ENCODE results near the gene GGPS1. TPM values are rescaled to one million over a fixed set of nuclear protein-coding genes. Genes with fewer than 3 reads are reported as not detected.
A peak's percentile ranks its signal among the peaks of the same experiment; 100 is the strongest.
"Not testable (repeated sequence)": the region's sequence is repeated elsewhere in the genome, so short reads cannot be mapped to it uniquely, and the experiment has no call there.

GGPS1 gene
- polyA plus RNA-seq (2012; ENCODE audit: missing spikeins): 18.1 TPM

GRCh38 chr1:235328271-235329138, at the start of gene GGPS1:
GGPS1 (plus strand) TSS chr1:235328570; CDS start chr1:235335265, 6,695 bp downstream.
- TF ChIP-seq POLR2A (IDR thresholded peaks at IDR 0.05; ENCODE audit: low read depth, low read length): peak; percentile 67
- peak; percentile 67; the same call in 1 of the 2 replicates for TF ChIP-seq TAF1 (IDR thresholded peaks at IDR 0.05; ENCODE audit: borderline replicate concordance, low read depth, low read length)
- peak; percentile 86 for TF ChIP-seq POLR2AphosphoS5 (IDR thresholded peaks at IDR 0.05; ENCODE audit: low read depth, low read length)
- peak; percentile 64 for DNase-seq (ENCODE audit: insufficient read length)
- FAIRE-seq: peak; percentile 95

- no peak for DNase-seq (ENCODE audit: insufficient read length)
- FAIRE-seq: no peak
- TF ChIP-seq TAF1 (IDR thresholded peaks at IDR 0.05; ENCODE audit: borderline replicate concordance, low read depth, low read length) (no peak), POLR2A (IDR thresholded peaks at IDR 0.05; ENCODE audit: low read depth, low read length) (no peak), POLR2AphosphoS5 (IDR thresholded peaks at IDR 0.05; ENCODE audit: low read depth, low read length) (no peak)
Observed at GRCh38 chr1:235278915-235279292, 49.5 kb upstream of the GGPS1 start.

DNA sequence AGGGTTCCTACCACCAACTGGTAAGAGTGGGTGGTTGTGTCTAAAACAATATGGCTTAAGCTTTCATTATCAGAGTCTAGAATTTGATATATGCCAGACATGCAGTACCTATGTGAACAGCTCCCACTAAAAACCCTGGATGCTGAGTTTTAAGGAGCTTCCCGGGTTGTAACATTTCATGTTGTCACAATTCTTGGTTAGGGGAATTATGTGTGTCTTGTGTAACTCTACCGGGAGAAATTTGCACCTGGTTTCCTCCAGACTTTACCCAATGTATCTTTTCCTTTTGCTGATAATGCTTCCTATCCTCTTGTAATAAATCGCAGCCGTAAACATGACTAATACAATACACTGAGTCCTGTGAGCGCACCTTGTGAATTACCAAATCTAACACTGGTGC, 48.7 kb upstream of the GGPS1 start:
- FAIRE-seq: no peak
- TF ChIP-seq POLR2AphosphoS5 (IDR thresholded peaks at IDR 0.05; ENCODE audit: low read depth, low read length) (no peak), POLR2A (IDR thresholded peaks at IDR 0.05; ENCODE audit: low read depth, low read length) (no peak), TAF1 (IDR thresholded peaks at IDR 0.05; ENCODE audit: borderline replicate concordance, low read depth, low read length) (no peak)
- no peak for DNase-seq (ENCODE audit: insufficient read length)

GRCh38 chr1:235280467-235280866, 47.9 kb upstream of the GGPS1 start:
- no peak for FAIRE-seq
- TF ChIP-seq TAF1 (IDR thresholded peaks at IDR 0.05; ENCODE audit: borderline replicate concordance, low read depth, low read length): no peak
- no peak for TF ChIP-seq POLR2AphosphoS5 (IDR thresholded peaks at IDR 0.05; ENCODE audit: low read depth, low read length)
- TF ChIP-seq POLR2A (IDR thresholded peaks at IDR 0.05; ENCODE audit: low read depth, low read length): no peak
- no peak for DNase-seq (ENCODE audit: insufficient read length)

GRCh38 chr1:235283636-235284035, 44.7 kb upstream of the GGPS1 start:
- not testable (repeated sequence) for FAIRE-seq

DNA sequence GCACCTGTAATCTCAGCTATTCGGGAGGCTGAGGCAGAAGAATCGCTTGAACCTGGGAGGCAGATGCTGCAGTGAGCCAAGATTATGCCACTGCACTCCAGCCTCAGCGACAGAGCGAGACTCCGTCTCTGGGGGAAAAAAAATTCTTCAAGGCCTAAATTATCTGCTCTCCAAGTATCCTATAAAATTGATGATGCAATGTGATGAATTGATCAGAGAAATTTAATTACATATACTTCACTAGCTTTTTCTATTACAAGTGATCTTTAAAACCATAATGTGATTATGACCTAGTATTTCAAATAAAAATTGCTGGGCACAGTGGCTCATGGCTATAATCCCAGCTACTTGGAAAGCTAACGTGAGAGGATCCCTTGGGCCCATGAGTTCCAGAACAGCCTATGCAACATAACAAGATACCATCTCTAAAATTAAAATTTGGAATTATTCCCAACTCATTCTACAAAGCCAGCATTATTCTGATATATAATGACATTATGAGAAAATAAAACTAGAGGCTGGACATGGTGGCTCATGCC, 44.1 kb upstream of the GGPS1 start:
- no peak for FAIRE-seq

More at GRCh38 chr1:235283636-235284035, 44.7 kb upstream of the GGPS1 start:
- DNase-seq (ENCODE audit: insufficient read length): not testable (repeated sequence)

GRCh38 chr1:235286667-235287066, 41.7 kb upstream of the GGPS1 start:
- no peak for FAIRE-seq
- TF ChIP-seq POLR2A (IDR thresholded peaks at IDR 0.05; ENCODE audit: low read depth, low read length) (no peak), TAF1 (IDR thresholded peaks at IDR 0.05; ENCODE audit: borderline replicate concordance, low read depth, low read length) (no peak), POLR2AphosphoS5 (IDR thresholded peaks at IDR 0.05; ENCODE audit: low read depth, low read length) (no peak)
- DNase-seq (ENCODE audit: insufficient read length): no peak

More for the DNA sequence above, 44.1 kb upstream of the GGPS1 start:
- TF ChIP-seq POLR2AphosphoS5 (IDR thresholded peaks at IDR 0.05; ENCODE audit: low read depth, low read length) (no peak), TAF1 (IDR thresholded peaks at IDR 0.05; ENCODE audit: borderline replicate concordance, low read depth, low read length) (no peak), POLR2A (IDR thresholded peaks at IDR 0.05; ENCODE audit: low read depth, low read length) (no peak)
- DNase-seq (ENCODE audit: insufficient read length): no peak

- no peak for TF ChIP-seq POLR2AphosphoS5 (IDR thresholded peaks at IDR 0.05; ENCODE audit: low read depth, low read length)
- no peak for TF ChIP-seq POLR2A (IDR thresholded peaks at IDR 0.05; ENCODE audit: low read depth, low read length)
- no peak for TF ChIP-seq TAF1 (IDR thresholded peaks at IDR 0.05; ENCODE audit: borderline replicate concordance, low read depth, low read length)
- FAIRE-seq (no peak), DNase-seq (ENCODE audit: insufficient read length) (no peak)
Observed at GRCh38 chr1:235287208-235287882, 41.0 kb upstream of the GGPS1 start.

- FAIRE-seq (no peak), DNase-seq (ENCODE audit: insufficient read length) (no peak)
- TF ChIP-seq POLR2AphosphoS5 (IDR thresholded peaks at IDR 0.05; ENCODE audit: low read depth, low read length) (no peak), POLR2A (IDR thresholded peaks at IDR 0.05; ENCODE audit: low read depth, low read length) (no peak), TAF1 (IDR thresholded peaks at IDR 0.05; ENCODE audit: borderline replicate concordance, low read depth, low read length) (no peak)
Observed at GRCh38 chr1:235289859-235290739, 38.3 kb upstream of the GGPS1 start.

- no peak for FAIRE-seq
- TF ChIP-seq POLR2A (IDR thresholded peaks at IDR 0.05; ENCODE audit: low read depth, low read length): no peak
- TF ChIP-seq POLR2AphosphoS5 (IDR thresholded peaks at IDR 0.05; ENCODE audit: low read depth, low read length): no peak
- TF ChIP-seq TAF1 (IDR thresholded peaks at IDR 0.05; ENCODE audit: borderline replicate concordance, low read depth, low read length): no peak
Observed at GRCh38 chr1:235290740-235291502, 37.4 kb upstream of the GGPS1 start.

More at GRCh38 chr1:235290740-235291502, 37.4 kb upstream of the GGPS1 start:
- DNase-seq (ENCODE audit: insufficient read length): no peak
